Endothelial cell (in vitro differentiated cells): ENCODE measurements around the gene RIPK3. TPM values are rescaled to one million over a fixed set of nuclear protein-coding genes. Genes with fewer than 3 reads are reported as not detected.

ENCODE experiments used
- DNase-seq: peaks from one replicate; pipeline ENCODE4 v3.0.0; 2021; ENCODE audit warnings: low spot score
- H3K27ac Mint-ChIP-seq: one replicate; pipeline ENCODE4 v1.8.0; 2021; ENCODE audit warnings: mixed read lengths, inconsistent platforms; ENCODE audit not compliant: unreplicated experiment
- H3K27me3 Mint-ChIP-seq: one replicate; pipeline ENCODE4 v1.8.0; 2021; ENCODE audit warnings: mild to moderate bottlenecking, moderate library complexity, mixed read lengths, inconsistent platforms; ENCODE audit not compliant: unreplicated experiment
- H3K36me3 Mint-ChIP-seq: one replicate; pipeline ENCODE4 v1.8.0; 2021; ENCODE audit warnings: mild to moderate bottlenecking, low read depth, mixed read lengths, inconsistent platforms; ENCODE audit not compliant: unreplicated experiment
- H3K4me1 Mint-ChIP-seq: one replicate; pipeline ENCODE4 v1.8.0; 2021; ENCODE audit warnings: mild to moderate bottlenecking, mixed read lengths, inconsistent platforms; ENCODE audit not compliant: unreplicated experiment
- H3K4me3 Mint-ChIP-seq: one replicate; pipeline ENCODE4 v1.8.0; 2021; ENCODE audit warnings: mild to moderate bottlenecking, mixed read lengths, inconsistent platforms; ENCODE audit not compliant: unreplicated experiment
- H3K9me3 Mint-ChIP-seq: one replicate; pipeline ENCODE4 v1.8.0; 2021; ENCODE audit warnings: mixed read lengths, inconsistent platforms; ENCODE audit not compliant: unreplicated experiment
- CTCF ChIP-seq: fragments of 200-600 bp; sonication (generic); IDR thresholded peaks from one replicate; pipeline ENCODE4 v1.5.0; 2021; ENCODE audit warnings: antibody characterized with exemption; ENCODE audit not compliant: unreplicated experiment
- total RNA-seq: library from RNA; stranded (reverse); fragmentation: NEBNext Ultra II Directional; extraction: Animal tissue kit (Norgen Biotek cat#: 25700); gene quantifications from one replicate; pipeline ENCODE4 v1.2.1, GENCODE V29; 2021; ENCODE audit not compliant: unreplicated experiment

The RIPK3 gene
- total RNA-seq, 1 donor from 2014 or later: 2.6 TPM

GRCh38 chr14:24291446-24292117 lies 48.2 kb downstream of the RIPK3 start:
- no peak overlapping the region for H3K27ac Mint-ChIP-seq
- no peaks in the 10 kb centered on the region for H3K9me3 Mint-ChIP-seq
- no peak for TF ChIP-seq CTCF
- no peaks in the 10 kb centered on the region for H3K4me1 Mint-ChIP-seq
- peaks cover 5% of the 10 kb centered on the region for H3K27me3 Mint-ChIP-seq
- DNase-seq: no peak
- H3K36me3 Mint-ChIP-seq: peaks cover 26% of the 10 kb centered on the region
- no peak overlapping the region for H3K4me3 Mint-ChIP-seq

GRCh38 chr14:24290746-24291145 lies 49.0 kb downstream of the RIPK3 start:
- no peak for DNase-seq
- Mint-ChIP-seq H3K4me3 (no peak overlapping the region), H3K27ac (no peak overlapping the region), H3K36me3 (peaks cover 21% of the 10 kb centered on the region), H3K4me1 (no peaks in the 10 kb centered on the region), H3K9me3 (no peaks in the 10 kb centered on the region), H3K27me3 (peaks cover 8% of the 10 kb centered on the region)
- no peak for TF ChIP-seq CTCF

- no peak for TF ChIP-seq CTCF
- H3K27ac Mint-ChIP-seq: no peak overlapping the region
- H3K27me3 Mint-ChIP-seq: peaks cover 11% of the 10 kb centered on the region
- H3K4me3 Mint-ChIP-seq: no peak overlapping the region
- peaks cover 15% of the 10 kb centered on the region for H3K36me3 Mint-ChIP-seq
- no peak for DNase-seq
- H3K9me3 Mint-ChIP-seq: no peaks in the 10 kb centered on the region
- H3K4me1 Mint-ChIP-seq: no peaks in the 10 kb centered on the region
These were observed 50.0 kb downstream of the RIPK3 start for GRCh38 chr14:24289649-24290280.

- Mint-ChIP-seq H3K27me3 (peaks cover 13% of the 10 kb centered on the region), H3K27ac (no peak overlapping the region), H3K4me3 (no peak overlapping the region), H3K36me3 (peaks cover 15% of the 10 kb centered on the region), H3K9me3 (no peaks in the 10 kb centered on the region), H3K4me1 (no peaks in the 10 kb centered on the region)
- no peak for TF ChIP-seq CTCF
- DNase-seq: no peak
These were observed 52.8 kb downstream of the RIPK3 start for GRCh38 chr14:24286996-24287395.

Other genes with a start within 250 kb of the RIPK3 start
- gene PCK2, start 245.7 kb downstream of the RIPK3 start, total RNA-seq: 23.9 TPM
- gene DCAF11, start 225.2 kb downstream of the RIPK3 start, total RNA-seq: 38.2 TPM
- 1.2 TPM for gene NRL, start 225.0 kb downstream of the RIPK3 start, total RNA-seq
- gene FITM1, start 209.3 kb downstream of the RIPK3 start, total RNA-seq: 0.59 TPM
- 43.6 TPM for gene PSME1, start 203.8 kb downstream of the RIPK3 start, total RNA-seq
- 16.7 TPM for gene EMC9, start 198.4 kb downstream of the RIPK3 start, total RNA-seq
- gene PSME2, start 193.4 kb downstream of the RIPK3 start, total RNA-seq: 73.6 TPM
- gene RNF31, start 192.5 kb downstream of the RIPK3 start, total RNA-seq: 90.2 TPM
- 25.7 TPM for gene IRF9, start 178.7 kb downstream of the RIPK3 start, total RNA-seq
- gene REC8, start 167.9 kb downstream of the RIPK3 start, total RNA-seq: 31.8 TPM
- 29.0 TPM for gene IPO4, start 151.2 kb downstream of the RIPK3 start, total RNA-seq
- 41.8 TPM for gene TM9SF1, start 144.6 kb downstream of the RIPK3 start, total RNA-seq
- not detected for gene TSSK4, start 134.3 kb downstream of the RIPK3 start, total RNA-seq
- 34.3 TPM for gene CHMP4A, start 126.5 kb downstream of the RIPK3 start, total RNA-seq
- 17.4 TPM for gene MDP1, start 123.9 kb downstream of the RIPK3 start, total RNA-seq
- gene NEDD8, start 107.6 kb downstream of the RIPK3 start, total RNA-seq: 154 TPM
- gene GMPR2, start 107.1 kb downstream of the RIPK3 start, total RNA-seq: 61.3 TPM
- 25.4 TPM for gene TINF2, start 97.4 kb downstream of the RIPK3 start, total RNA-seq
- 1.7 TPM for gene TGM1, start 76.8 kb downstream of the RIPK3 start, total RNA-seq
- 17.7 TPM for gene RABGGTA, start 68.4 kb downstream of the RIPK3 start, total RNA-seq
- gene DHRS1, start 40.2 kb downstream of the RIPK3 start, total RNA-seq: 17.7 TPM
- gene NOP9, start 40.1 kb downstream of the RIPK3 start, total RNA-seq: 27.2 TPM
- gene CIDEB, start 32.0 kb downstream of the RIPK3 start, total RNA-seq: 0.82 TPM
- gene LTB4R2, start 29.9 kb downstream of the RIPK3 start, total RNA-seq: 13.3 TPM
- 9.5 TPM for gene LTB4R, start 28.5 kb downstream of the RIPK3 start, total RNA-seq
- gene ADCY4, start 4.9 kb downstream of the RIPK3 start, total RNA-seq: 74.6 TPM
- 42.4 TPM for gene NFATC4, start 28.2 kb upstream of the RIPK3 start, total RNA-seq
- gene NYNRIN, start 59.0 kb upstream of the RIPK3 start, total RNA-seq: 49.0 TPM
- 1.5 TPM for gene CBLN3, start 89.7 kb upstream of the RIPK3 start, total RNA-seq
- 43.8 TPM for gene KHNYN, start 90.0 kb upstream of the RIPK3 start, total RNA-seq
- 34.9 TPM for gene SDR39U1, start 102.8 kb upstream of the RIPK3 start, total RNA-seq
- not detected for gene CMA1, start 168.3 kb upstream of the RIPK3 start, total RNA-seq
- gene CTSG, start 236.3 kb upstream of the RIPK3 start, total RNA-seq: not detected